Immature natural killer cell (primary cell): ENCODE measurements around the gene ENPP6. TPM values are rescaled to one million over a fixed set of nuclear protein-coding genes. Genes with fewer than 3 reads are reported as not detected.

ENCODE experiments used
- DNase-seq, 3 donors: peaks; one replicate each; pipeline ENCODE4 v3.0.0; 2022; ENCODE audit warnings: mixed read lengths in 1 of 3
- H3K27ac Mint-ChIP-seq, 6 donors: one replicate each; pipeline ENCODE4 v1.8.0; 2020; ENCODE audit warnings: mixed read lengths in 6 of 6, mild to moderate bottlenecking in 5 of 6, inconsistent platforms in 4 of 6, moderate library complexity in 3 of 6
- H3K27me3 Mint-ChIP-seq, 3 donors: one replicate each; pipeline ENCODE4 v1.8.0; 2020 to 2021; ENCODE audit warnings: low read depth in 3 of 3, mild to moderate bottlenecking in 3 of 3, mixed read lengths in 3 of 3, moderate library complexity in 3 of 3, inconsistent platforms in 1 of 3
- H3K36me3 Mint-ChIP-seq, 3 donors: one replicate each; pipeline ENCODE4 v1.8.0; 2020; ENCODE audit warnings: mixed read lengths in 3 of 3, inconsistent platforms in 2 of 3, mild to moderate bottlenecking in 2 of 3
- H3K4me1 Mint-ChIP-seq, 2 donors: one replicate each; pipeline ENCODE4 v1.8.0; 2020; ENCODE audit warnings: inconsistent platforms in 2 of 2, mild to moderate bottlenecking in 2 of 2, mixed read lengths in 2 of 2, moderate library complexity in 1 of 2
- H3K4me3 Mint-ChIP-seq, 5 donors: one replicate each; pipeline ENCODE4 v1.8.0; 2020; ENCODE audit warnings: mild to moderate bottlenecking in 5 of 5, mixed read lengths in 5 of 5, inconsistent platforms in 3 of 5, moderate library complexity in 3 of 5
- H3K9me3 Mint-ChIP-seq, 6 donors: one replicate each; pipeline ENCODE4 v1.8.0; 2020; ENCODE audit warnings: mild to moderate bottlenecking in 6 of 6, mixed read lengths in 6 of 6, inconsistent platforms in 4 of 6, moderate library complexity in 3 of 6
- polyA plus RNA-seq, 3 donors: library from polyadenylated mRNA; unstranded; fragments of 300-500 nt; fragmentation: Illumina TruSeq; gene quantifications; one replicate each; pipeline ENCODE4 v1.2.3, GENCODE V29; 2021

Gene ENPP6
- polyA plus RNA-seq, 3 donors from 2014 or later = 0.13 to 0.20 TPM; not detected in 1

GRCh38 chr4:184193556-184194525, 23.8 kb downstream of the ENPP6 start:
- peaks cover 0 to 4% (median 0%) of the 10 kb centered on the region in 3 donors for H3K36me3 Mint-ChIP-seq
- H3K27me3 Mint-ChIP-seq = peaks cover 2 to 6% (median 3%) of the 10 kb centered on the region in 3 donors
- no peak for DNase-seq
- H3K9me3 Mint-ChIP-seq = no peaks in the 10 kb centered on the region
- H3K4me1 Mint-ChIP-seq = no peaks in the 10 kb centered on the region
- H3K4me3 Mint-ChIP-seq = no peak overlapping the region
- H3K27ac Mint-ChIP-seq = no peak overlapping the region

- no peak for DNase-seq
- Mint-ChIP-seq H3K4me1 (no peaks in the 10 kb centered on the region), H3K4me3 (no peak overlapping the region), H3K9me3 (no peaks in the 10 kb centered on the region), H3K27ac (no peak overlapping the region), H3K27me3 (peaks cover 2 to 6% (median 3%) of the 10 kb centered on the region in 3 donors), H3K36me3 (peaks cover 0 to 4% (median 0%) of the 10 kb centered on the region in 3 donors)
Observed at GRCh38 chr4:184192933-184193332, 24.7 kb downstream of the ENPP6 start.

GRCh38 chr4:184191267-184191666, 26.4 kb downstream of the ENPP6 start:
- DNase-seq = no peak
- peaks cover 0 to 4% (median 0%) of the 10 kb centered on the region in 3 donors for H3K27me3 Mint-ChIP-seq
- no peak overlapping the region for H3K4me3 Mint-ChIP-seq

GRCh38 chr4:184190711-184191110, 27.0 kb downstream of the ENPP6 start:
- Mint-ChIP-seq H3K4me1 (no peaks in the 10 kb centered on the region), H3K27me3 (peaks cover 0 to 4% (median 0%) of the 10 kb centered on the region in 3 donors), H3K9me3 (no peaks in the 10 kb centered on the region), H3K27ac (no peak overlapping the region), H3K4me3 (no peak overlapping the region), H3K36me3 (no peaks in the 10 kb centered on the region)
- no peak for DNase-seq

More at GRCh38 chr4:184191267-184191666, 26.4 kb downstream of the ENPP6 start:
- no peaks in the 10 kb centered on the region for H3K9me3 Mint-ChIP-seq
- no peaks in the 10 kb centered on the region for H3K4me1 Mint-ChIP-seq
- no peak overlapping the region for H3K27ac Mint-ChIP-seq
- H3K36me3 Mint-ChIP-seq = peaks cover 0 to 1% (median 0%) of the 10 kb centered on the region in 3 donors

GRCh38 chr4:184189966-184190365, 27.7 kb downstream of the ENPP6 start:
- H3K27ac Mint-ChIP-seq = no peak overlapping the region
- DNase-seq = no peak
- H3K27me3 Mint-ChIP-seq = peaks cover 0 to 4% (median 0%) of the 10 kb centered on the region in 3 donors
- H3K4me3 Mint-ChIP-seq = no peak overlapping the region
- H3K9me3 Mint-ChIP-seq = no peaks in the 10 kb centered on the region
- no peaks in the 10 kb centered on the region for H3K4me1 Mint-ChIP-seq
- no peaks in the 10 kb centered on the region for H3K36me3 Mint-ChIP-seq

GRCh38 chr4:184188443-184189400, 29.0 kb downstream of the ENPP6 start:
- H3K4me3 Mint-ChIP-seq = no peak overlapping the region

GRCh38 chr4:184177271-184177670, 40.4 kb downstream of the ENPP6 start:
- Mint-ChIP-seq H3K4me3 (no peak overlapping the region), H3K27ac (no peak overlapping the region), H3K4me1 (no peaks in the 10 kb centered on the region), H3K27me3 (peaks cover 2 to 17% (median 8%) of the 10 kb centered on the region in 3 donors), H3K36me3 (peaks cover 0 to 9% (median 6%) of the 10 kb centered on the region in 3 donors), H3K9me3 (peaks cover 5 to 19% (median 14%) of the 10 kb centered on the region in 6 donors)
- DNase-seq = no peak

More at GRCh38 chr4:184188443-184189400, 29.0 kb downstream of the ENPP6 start:
- Mint-ChIP-seq H3K9me3 (no peaks in the 10 kb centered on the region), H3K27ac (no peak overlapping the region), H3K27me3 (peaks cover 0 to 4% (median 0%) of the 10 kb centered on the region in 3 donors), H3K4me1 (no peaks in the 10 kb centered on the region), H3K36me3 (no peaks in the 10 kb centered on the region)
- DNase-seq = no peak

- Mint-ChIP-seq H3K4me3 (no peak overlapping the region), H3K4me1 (no peaks in the 10 kb centered on the region), H3K9me3 (peaks cover 5 to 14% (median 10%) of the 10 kb centered on the region in 6 donors), H3K27ac (no peak overlapping the region), H3K36me3 (peaks cover 0 to 9% (median 4%) of the 10 kb centered on the region in 3 donors), H3K27me3 (peaks cover 10 to 14% (median 10%) of the 10 kb centered on the region in 3 donors)
- no peak for DNase-seq
Observed at GRCh38 chr4:184174571-184175488, 42.8 kb downstream of the ENPP6 start.

- Mint-ChIP-seq H3K4me1 (peaks cover 0 to 5% of the 10 kb centered on the region in 2 donors), H3K36me3 (no peaks in the 10 kb centered on the region), H3K27ac (no peak overlapping the region), H3K27me3 (peaks cover 16 to 21% (median 20%) of the 10 kb centered on the region in 3 donors), H3K4me3 (no peak overlapping the region), H3K9me3 (no peaks in the 10 kb centered on the region)
- no peak for DNase-seq
Observed at GRCh38 chr4:184171011-184171410, 46.7 kb downstream of the ENPP6 start.

- H3K27ac Mint-ChIP-seq = no peak overlapping the region
- no peak overlapping the region for H3K4me3 Mint-ChIP-seq
- no peak for DNase-seq
- no peaks in the 10 kb centered on the region for H3K9me3 Mint-ChIP-seq
- no peaks in the 10 kb centered on the region for H3K36me3 Mint-ChIP-seq
- peaks cover 0 to 5% of the 10 kb centered on the region in 2 donors for H3K4me1 Mint-ChIP-seq
- H3K27me3 Mint-ChIP-seq = peaks cover 16 to 24% (median 21%) of the 10 kb centered on the region in 3 donors
Observed at GRCh38 chr4:184169225-184169867, 48.3 kb downstream of the ENPP6 start.

GRCh38 chr4:184168406-184169019, 49.2 kb downstream of the ENPP6 start:
- H3K36me3 Mint-ChIP-seq = no peaks in the 10 kb centered on the region
- peaks cover 13 to 24% (median 21%) of the 10 kb centered on the region in 3 donors for H3K27me3 Mint-ChIP-seq
- peak overlapping the region in 1 of 5 donors; percentile 30 for H3K4me3 Mint-ChIP-seq
- H3K9me3 Mint-ChIP-seq = no peaks in the 10 kb centered on the region
- H3K27ac Mint-ChIP-seq = no peak overlapping the region
- peak; percentile 17 to 43 (median 33) for DNase-seq
- H3K4me1 Mint-ChIP-seq = peaks cover 0 to 5% of the 10 kb centered on the region in 2 donors

- no peaks in the 10 kb centered on the region for H3K9me3 Mint-ChIP-seq
- H3K36me3 Mint-ChIP-seq = no peaks in the 10 kb centered on the region
- no peak overlapping the region for H3K27ac Mint-ChIP-seq
- peaks cover 11 to 25% (median 21%) of the 10 kb centered on the region in 3 donors for H3K27me3 Mint-ChIP-seq
- no peak for DNase-seq
- H3K4me1 Mint-ChIP-seq = peaks cover 0 to 5% of the 10 kb centered on the region in 2 donors
- H3K4me3 Mint-ChIP-seq = no peak overlapping the region
Observed at GRCh38 chr4:184167576-184167975, 50.1 kb downstream of the ENPP6 start.
